SH-SY5Y (cell line): ENCODE measurements around the gene SEMA4G.

Experiments
- GATA2 ChIP-seq: IDR thresholded peaks from 2 replicates; pipeline ENCODE4 v1.6.1; 2011; ENCODE audit warnings: mild to moderate bottlenecking, low read depth, low read length
- GATA3 ChIP-seq: IDR thresholded peaks from 2 replicates; pipeline ENCODE4 v1.6.1; 2011; ENCODE audit warnings: low read depth, mild to moderate bottlenecking, low read length, moderate library complexity

The SEMA4G gene

GRCh38 chr10:101016814-101017213 is 47.5 kb downstream of the SEMA4G start:
- TF ChIP-seq GATA2 = no peak
- no peak for TF ChIP-seq GATA3

DNA sequence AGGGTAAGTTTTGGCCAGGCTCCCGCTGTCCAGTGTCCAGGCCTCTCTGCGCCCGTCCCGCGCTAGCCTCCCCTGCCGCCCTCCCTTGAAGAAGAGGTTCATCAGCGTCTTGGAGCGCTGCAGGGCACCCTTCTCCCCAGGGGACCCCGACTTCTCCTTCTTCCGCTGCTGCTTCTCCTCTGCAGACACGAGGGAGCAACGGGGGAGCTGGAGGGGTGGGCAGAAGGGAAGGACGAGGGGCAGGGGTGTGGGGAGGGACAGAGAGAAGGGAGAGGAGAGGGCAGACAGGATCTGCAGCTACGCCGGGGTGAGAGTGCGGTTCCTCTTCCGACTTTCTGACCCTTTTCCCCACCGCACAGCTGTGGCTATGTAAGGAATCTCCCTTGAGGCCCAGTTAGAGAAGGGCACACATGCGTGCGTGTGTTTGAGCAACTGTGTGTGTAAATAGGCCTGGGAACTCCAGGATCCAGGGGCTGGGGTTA is 48.9 kb downstream of the SEMA4G start:
- TF ChIP-seq GATA3 (no peak), GATA2 (no peak)

DNA sequence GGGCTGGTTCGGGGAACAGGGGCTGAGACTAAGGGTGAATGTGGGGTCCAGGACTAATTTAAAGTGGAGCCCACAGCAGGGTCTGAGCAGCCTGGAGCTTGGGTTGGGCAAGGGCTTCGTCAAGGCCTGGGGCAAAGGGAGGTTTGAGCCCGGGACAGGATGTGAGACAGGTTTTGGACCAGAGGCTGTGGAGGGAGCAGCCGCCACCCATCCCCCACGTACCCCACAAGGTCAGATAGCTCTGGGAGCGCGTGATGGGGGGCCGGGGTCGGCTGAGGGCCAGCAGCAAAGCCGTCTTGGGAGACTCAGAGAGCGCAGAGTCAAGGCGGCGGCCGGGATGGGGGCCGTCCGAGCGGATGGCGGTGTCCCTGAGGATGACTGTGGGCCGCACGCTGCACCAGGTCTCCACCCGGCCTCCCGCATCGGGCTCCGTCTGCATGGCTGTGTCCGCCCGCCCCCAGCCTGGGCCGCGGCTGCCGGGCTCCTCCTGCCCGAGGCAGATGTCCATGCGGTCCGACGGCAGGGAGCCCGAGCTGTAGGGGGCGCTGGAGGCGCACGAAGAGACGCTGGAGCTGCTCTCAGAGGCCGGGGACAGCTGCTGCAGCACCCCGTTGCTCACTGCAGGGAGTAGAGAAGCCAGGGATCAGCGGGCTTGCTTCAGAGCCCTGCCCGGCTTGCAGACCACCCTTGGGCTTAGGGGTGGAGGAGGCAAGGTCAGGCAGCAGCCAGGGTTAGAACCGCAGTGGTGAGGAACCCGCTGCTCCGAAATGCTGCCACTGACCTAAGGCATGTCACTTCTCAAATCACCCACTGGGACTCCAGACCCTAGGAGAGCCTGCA is 49.5 kb downstream of the SEMA4G start:
- TF ChIP-seq GATA2 (no peak), GATA3 (no peak)
